ENCODE results near the gene PLXNA1. TPM values are rescaled to one million over a fixed set of nuclear protein-coding genes. Genes with fewer than 3 reads are reported as not detected.

PLXNA1 gene
- total RNA-seq, 1 donor from 2014 or later, result 55.2 TPM

- CTCF ChIA-PET, result no interaction called here
- Mint-ChIP-seq H3K9me3 (no peaks in the 10 kb centered on the region), H3K4me1 (peaks cover 15% of the 10 kb centered on the region), H3K36me3 (ENCODE audit: low read depth) (peaks cover 15% of the 10 kb centered on the region), H3K27ac (no peak overlapping the region), H3K27me3 (no peaks in the 10 kb centered on the region), H3K4me3 (peak overlapping the region; percentile 24)
- DNase-seq, result no peak
- TF ChIP-seq CTCF (IDR thresholded peaks at IDR 0.05), result no peak
- POLR2A ChIA-PET, result no interaction called here
- ATAC-seq (ENCODE audit: low read depth), result no peak
- intact Hi-C loops (cut with micrococcal nuclease), result no loop called here
Observed at GRCh38 chr3:126986001-126986400, 3.1 kb downstream of the PLXNA1 start.

GRCh38 chr3:126987129-126987528 is 4.2 kb downstream of the PLXNA1 start:
- peaks cover 4% of the 10 kb centered on the region for H3K4me1 Mint-ChIP-seq
- ATAC-seq (ENCODE audit: low read depth) (no peak), DNase-seq (no peak)
- no peak for TF ChIP-seq CTCF (IDR thresholded peaks at IDR 0.05)
- ChIA-PET POLR2A (no interaction called here), CTCF (no interaction called here)
- intact Hi-C loops (cut with micrococcal nuclease), result no loop called here
- H3K27ac Mint-ChIP-seq, result no peak overlapping the region
- H3K4me3 Mint-ChIP-seq, result no peak overlapping the region
- H3K9me3 Mint-ChIP-seq, result no peaks in the 10 kb centered on the region
- peaks cover 18% of the 10 kb centered on the region for H3K36me3 Mint-ChIP-seq (ENCODE audit: low read depth)
- H3K27me3 Mint-ChIP-seq, result no peaks in the 10 kb centered on the region

- CTCF ChIA-PET, result no interaction called here
- H3K4me1 Mint-ChIP-seq, result peaks cover 2% of the 10 kb centered on the region
- H3K27ac Mint-ChIP-seq, result no peak overlapping the region
- intact Hi-C loops (cut with micrococcal nuclease), result no loop called here
- no peaks in the 10 kb centered on the region for H3K9me3 Mint-ChIP-seq
- POLR2A ChIA-PET, result no interaction called here
- H3K36me3 Mint-ChIP-seq (ENCODE audit: low read depth), result peaks cover 16% of the 10 kb centered on the region
- no peaks in the 10 kb centered on the region for H3K27me3 Mint-ChIP-seq
- DNase-seq (no peak), ATAC-seq (ENCODE audit: low read depth) (no peak)
- TF ChIP-seq CTCF (IDR thresholded peaks at IDR 0.05), result no peak
- H3K4me3 Mint-ChIP-seq, result no peak overlapping the region
Observed at GRCh38 chr3:126987596-126987995, 4.7 kb downstream of the PLXNA1 start.

- H3K27me3 Mint-ChIP-seq, result no peaks in the 10 kb centered on the region
- no peak for DNase-seq
- CTCF ChIA-PET, result no interaction called here
- no peak overlapping the region for H3K27ac Mint-ChIP-seq
- intact Hi-C loops (cut with micrococcal nuclease), result no loop called here
- peaks cover 4% of the 10 kb centered on the region for H3K4me1 Mint-ChIP-seq
- H3K36me3 Mint-ChIP-seq (ENCODE audit: low read depth), result peaks cover 16% of the 10 kb centered on the region
- TF ChIP-seq CTCF (IDR thresholded peaks at IDR 0.05), result no peak
- POLR2A ChIA-PET, result no interaction called here
- no peaks in the 10 kb centered on the region for H3K9me3 Mint-ChIP-seq
- no peak for ATAC-seq (ENCODE audit: low read depth)
- H3K4me3 Mint-ChIP-seq, result no peak overlapping the region
Observed at GRCh38 chr3:126988451-126989021, 5.6 kb downstream of the PLXNA1 start.

- Mint-ChIP-seq H3K36me3 (ENCODE audit: low read depth) (peaks cover 16% of the 10 kb centered on the region), H3K4me1 (peaks cover 5% of the 10 kb centered on the region), H3K9me3 (no peaks in the 10 kb centered on the region), H3K4me3 (no peak overlapping the region), H3K27ac (no peak overlapping the region), H3K27me3 (no peaks in the 10 kb centered on the region)
- DNase-seq (no peak), ATAC-seq (ENCODE audit: low read depth) (no peak)
- TF ChIP-seq CTCF (IDR thresholded peaks at IDR 0.05), result no peak
- CTCF ChIA-PET, result no interaction called here
- intact Hi-C loops (cut with micrococcal nuclease), result no loop called here
- POLR2A ChIA-PET, result no interaction called here
Observed at GRCh38 chr3:126989316-126990023, 6.6 kb downstream of the PLXNA1 start.
